ENCODE data around the gene DPM3. TPM values are rescaled to one million over a fixed set of nuclear protein-coding genes. Genes with fewer than 3 reads are reported as not detected.

DPM3 gene
- total and polyA plus RNA-seq, 2 of the 13 experiments (the other 11 are each of a cell fraction or from before 2014, with no cell fraction given) = 23.2 to 53.4 TPM

DNA sequence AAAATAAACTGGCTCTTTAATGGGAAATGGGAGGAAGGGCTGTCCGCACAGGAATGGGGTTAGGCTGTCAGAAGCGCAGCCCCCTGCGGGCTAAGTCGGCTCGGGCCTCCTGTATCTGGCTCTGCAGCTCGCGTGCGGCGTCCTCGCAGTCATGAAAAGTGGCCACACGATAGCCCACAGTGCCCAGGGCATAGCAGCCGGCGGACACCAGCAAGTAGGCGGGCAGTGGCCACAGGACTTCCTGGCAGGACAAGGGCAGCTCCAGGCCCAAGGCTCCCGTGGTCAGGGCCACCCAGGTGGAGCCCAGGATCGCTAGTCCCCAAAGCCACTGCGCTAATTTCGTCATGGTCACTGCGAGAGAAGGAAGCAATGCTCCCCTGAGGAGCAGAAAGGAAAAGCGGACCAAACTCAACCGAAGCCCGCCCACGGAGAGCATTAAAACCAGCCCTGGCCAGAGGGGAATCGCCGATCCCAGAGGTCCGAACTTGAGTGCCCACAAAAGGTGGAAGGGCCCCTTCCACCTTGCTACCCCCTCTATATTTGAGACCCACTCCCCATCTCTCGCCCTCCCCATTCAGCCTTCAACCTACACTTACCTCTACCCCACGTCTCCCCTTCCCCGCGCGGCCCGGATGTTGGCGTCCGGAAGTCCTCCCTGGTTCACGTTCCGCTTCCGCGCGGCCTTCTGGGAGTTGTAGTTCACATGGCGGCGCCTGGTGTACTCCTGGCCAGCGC, at the start of gene DPM3 (continued):
- TF ChIP-seq, protein P1, sequence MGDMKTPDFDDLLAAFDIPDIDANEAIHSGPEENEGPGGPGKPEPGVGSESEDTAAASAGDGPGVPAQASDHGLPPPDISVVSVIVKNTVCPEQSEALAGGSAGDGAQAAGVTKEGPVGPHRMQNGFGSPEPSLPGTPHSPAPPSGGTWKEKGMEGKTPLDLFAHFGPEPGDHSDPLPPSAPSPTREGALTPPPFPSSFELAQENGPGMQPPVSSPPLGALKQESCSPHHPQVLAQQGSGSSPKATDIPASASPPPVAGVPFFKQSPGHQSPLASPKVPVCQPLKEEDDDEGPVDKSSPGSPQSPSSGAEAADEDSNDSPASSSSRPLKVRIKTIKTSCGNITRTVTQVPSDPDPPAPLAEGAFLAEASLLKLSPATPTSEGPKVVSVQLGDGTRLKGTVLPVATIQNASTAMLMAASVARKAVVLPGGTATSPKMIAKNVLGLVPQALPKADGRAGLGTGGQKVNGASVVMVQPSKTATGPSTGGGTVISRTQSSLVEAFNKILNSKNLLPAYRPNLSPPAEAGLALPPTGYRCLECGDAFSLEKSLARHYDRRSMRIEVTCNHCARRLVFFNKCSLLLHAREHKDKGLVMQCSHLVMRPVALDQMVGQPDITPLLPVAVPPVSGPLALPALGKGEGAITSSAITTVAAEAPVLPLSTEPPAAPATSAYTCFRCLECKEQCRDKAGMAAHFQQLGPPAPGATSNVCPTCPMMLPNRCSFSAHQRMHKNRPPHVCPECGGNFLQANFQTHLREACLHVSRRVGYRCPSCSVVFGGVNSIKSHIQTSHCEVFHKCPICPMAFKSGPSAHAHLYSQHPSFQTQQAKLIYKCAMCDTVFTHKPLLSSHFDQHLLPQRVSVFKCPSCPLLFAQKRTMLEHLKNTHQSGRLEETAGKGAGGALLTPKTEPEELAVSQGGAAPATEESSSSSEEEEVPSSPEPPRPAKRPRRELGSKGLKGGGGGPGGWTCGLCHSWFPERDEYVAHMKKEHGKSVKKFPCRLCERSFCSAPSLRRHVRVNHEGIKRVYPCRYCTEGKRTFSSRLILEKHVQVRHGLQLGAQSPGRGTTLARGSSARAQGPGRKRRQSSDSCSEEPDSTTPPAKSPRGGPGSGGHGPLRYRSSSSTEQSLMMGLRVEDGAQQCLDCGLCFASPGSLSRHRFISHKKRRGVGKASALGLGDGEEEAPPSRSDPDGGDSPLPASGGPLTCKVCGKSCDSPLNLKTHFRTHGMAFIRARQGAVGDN (CRISPR knock-in tag; IDR thresholded peaks at IDR 0.05) = peak; percentile 78
- TF ChIP-seq ZNF224 (CRISPR knock-in tag; IDR thresholded peaks at IDR 0.05) = 0 out of 2 replicates have a peak, but pooled peaks have one; percentile 31
- TF ChIP-seq ZNF614 (CRISPR knock-in tag; IDR thresholded peaks at IDR 0.05; ENCODE audit: borderline replicate concordance) = peak; percentile 67; the same call in 1 of the 2 replicates
- TF ChIP-seq ZSCAN31 (CRISPR knock-in tag; IDR thresholded peaks at IDR 0.05; ENCODE audit: low read depth) = peak; percentile 46; the same call in 1 of the 2 replicates
- TF ChIP-seq ESRRA (CRISPR knock-in tag; IDR thresholded peaks at IDR 0.05; ENCODE audit: low read depth) = no peak
- TF ChIP-seq, protein P2, sequence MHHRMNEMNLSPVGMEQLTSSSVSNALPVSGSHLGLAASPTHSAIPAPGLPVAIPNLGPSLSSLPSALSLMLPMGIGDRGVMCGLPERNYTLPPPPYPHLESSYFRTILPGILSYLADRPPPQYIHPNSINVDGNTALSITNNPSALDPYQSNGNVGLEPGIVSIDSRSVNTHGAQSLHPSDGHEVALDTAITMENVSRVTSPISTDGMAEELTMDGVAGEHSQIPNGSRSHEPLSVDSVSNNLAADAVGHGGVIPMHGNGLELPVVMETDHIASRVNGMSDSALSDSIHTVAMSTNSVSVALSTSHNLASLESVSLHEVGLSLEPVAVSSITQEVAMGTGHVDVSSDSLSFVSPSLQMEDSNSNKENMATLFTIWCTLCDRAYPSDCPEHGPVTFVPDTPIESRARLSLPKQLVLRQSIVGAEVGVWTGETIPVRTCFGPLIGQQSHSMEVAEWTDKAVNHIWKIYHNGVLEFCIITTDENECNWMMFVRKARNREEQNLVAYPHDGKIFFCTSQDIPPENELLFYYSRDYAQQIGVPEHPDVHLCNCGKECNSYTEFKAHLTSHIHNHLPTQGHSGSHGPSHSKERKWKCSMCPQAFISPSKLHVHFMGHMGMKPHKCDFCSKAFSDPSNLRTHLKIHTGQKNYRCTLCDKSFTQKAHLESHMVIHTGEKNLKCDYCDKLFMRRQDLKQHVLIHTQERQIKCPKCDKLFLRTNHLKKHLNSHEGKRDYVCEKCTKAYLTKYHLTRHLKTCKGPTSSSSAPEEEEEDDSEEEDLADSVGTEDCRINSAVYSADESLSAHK (CRISPR knock-in tag; IDR thresholded peaks at IDR 0.05; ENCODE audit: borderline replicate concordance) = 0 out of 2 replicates have a peak, but pooled peaks have one; percentile 42
- TF ChIP-seq ZNF772 (CRISPR knock-in tag; IDR thresholded peaks at IDR 0.05) = peak; percentile 20; the same call in 1 of the 2 replicates
- peak; percentile 57; the same call in 1 of the 2 replicates for TF ChIP-seq ZBTB20 (CRISPR knock-in tag; IDR thresholded peaks at IDR 0.05; ENCODE audit: borderline replicate concordance, low read depth)
- no peak for TF ChIP-seq ZNF124 (CRISPR knock-in tag; IDR thresholded peaks at IDR 0.05)
- no peak for TF ChIP-seq EZH2 (conservative IDR thresholded peaks at IDR 0.05; ENCODE audit: low read depth, low read length)
- peak; percentile 71; the same call in 1 of the 2 replicates for TF ChIP-seq KLF12 (CRISPR knock-in tag; IDR thresholded peaks at IDR 0.05; ENCODE audit: borderline replicate concordance)
- TF ChIP-seq ZC3H4 (CRISPR knock-in tag; IDR thresholded peaks at IDR 0.05; ENCODE audit: borderline replicate concordance) = peak; percentile 35; the same call in 1 of the 2 replicates
- TF ChIP-seq ZNF430 (CRISPR knock-in tag; IDR thresholded peaks at IDR 0.05) = peak; percentile 81
- peak; percentile 44; the same call in 1 of the 2 replicates for TF ChIP-seq TRIM24 (CRISPR knock-in tag; IDR thresholded peaks at IDR 0.05)
- TF ChIP-seq, protein P3, sequence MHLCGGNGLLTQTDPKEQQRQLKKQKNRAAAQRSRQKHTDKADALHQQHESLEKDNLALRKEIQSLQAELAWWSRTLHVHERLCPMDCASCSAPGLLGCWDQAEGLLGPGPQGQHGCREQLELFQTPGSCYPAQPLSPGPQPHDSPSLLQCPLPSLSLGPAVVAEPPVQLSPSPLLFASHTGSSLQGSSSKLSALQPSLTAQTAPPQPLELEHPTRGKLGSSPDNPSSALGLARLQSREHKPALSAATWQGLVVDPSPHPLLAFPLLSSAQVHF (CRISPR knock-in tag; IDR thresholded peaks at IDR 0.05) = no peak
- no peak; the same call in 1 of the 2 replicates for TF ChIP-seq NFKB2 (CRISPR knock-in tag; IDR thresholded peaks at IDR 0.05; ENCODE audit: borderline replicate concordance)
- TF ChIP-seq AGO2 (optimal IDR thresholded peaks at IDR 0.05; ENCODE audit: low read depth, low read length) = peak; percentile 83
- 0 out of 2 replicates have a peak, but pooled peaks have one; percentile 29 for TF ChIP-seq KDM3A (CRISPR knock-in tag; IDR thresholded peaks at IDR 0.05; ENCODE audit: low read depth)
